GM20000 (cell line): ENCODE data around the gene ATG14.
A peak's percentile ranks its signal among the peaks of the same experiment; 100 is the strongest.

Experiments used
- DNase-seq: peaks from one replicate; pipeline ENCODE4 v3.0.0; 2012; ENCODE audit warnings: low spot score
- TF ChIP-seq, protein P1 (sequence below): IDR thresholded peaks from 2 replicates; pipeline ENCODE4 v1.5.1; 2012; ENCODE audit warnings: mild to moderate bottlenecking, control low read depth; ENCODE audit errors: extremely low read depth, missing control alignments

ATG14 gene

DNA sequence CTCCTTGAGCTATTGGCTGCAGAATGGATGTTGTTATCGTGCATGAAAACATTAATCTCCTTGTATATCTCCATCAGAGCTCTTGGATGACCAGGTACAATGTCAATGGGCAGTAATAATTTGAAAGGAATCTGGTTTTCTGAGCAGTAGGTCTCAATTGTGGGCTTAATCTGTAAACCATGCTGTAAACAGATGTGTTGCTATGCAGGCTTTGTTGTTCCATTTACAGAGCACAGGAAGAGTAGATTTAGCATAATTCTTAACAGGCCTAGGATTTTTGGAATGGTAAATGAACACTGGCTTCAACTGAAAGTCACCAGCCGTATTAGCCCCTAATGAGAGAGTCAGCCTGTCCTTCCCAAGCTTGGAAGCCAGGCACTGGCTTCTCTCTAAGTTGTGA lies 50.4 kb downstream of the ATG14 start:
- TF ChIP-seq, protein P1, sequence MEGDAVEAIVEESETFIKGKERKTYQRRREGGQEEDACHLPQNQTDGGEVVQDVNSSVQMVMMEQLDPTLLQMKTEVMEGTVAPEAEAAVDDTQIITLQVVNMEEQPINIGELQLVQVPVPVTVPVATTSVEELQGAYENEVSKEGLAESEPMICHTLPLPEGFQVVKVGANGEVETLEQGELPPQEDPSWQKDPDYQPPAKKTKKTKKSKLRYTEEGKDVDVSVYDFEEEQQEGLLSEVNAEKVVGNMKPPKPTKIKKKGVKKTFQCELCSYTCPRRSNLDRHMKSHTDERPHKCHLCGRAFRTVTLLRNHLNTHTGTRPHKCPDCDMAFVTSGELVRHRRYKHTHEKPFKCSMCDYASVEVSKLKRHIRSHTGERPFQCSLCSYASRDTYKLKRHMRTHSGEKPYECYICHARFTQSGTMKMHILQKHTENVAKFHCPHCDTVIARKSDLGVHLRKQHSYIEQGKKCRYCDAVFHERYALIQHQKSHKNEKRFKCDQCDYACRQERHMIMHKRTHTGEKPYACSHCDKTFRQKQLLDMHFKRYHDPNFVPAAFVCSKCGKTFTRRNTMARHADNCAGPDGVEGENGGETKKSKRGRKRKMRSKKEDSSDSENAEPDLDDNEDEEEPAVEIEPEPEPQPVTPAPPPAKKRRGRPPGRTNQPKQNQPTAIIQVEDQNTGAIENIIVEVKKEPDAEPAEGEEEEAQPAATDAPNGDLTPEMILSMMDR, result no peak
- DNase-seq, result no peak

DNA sequence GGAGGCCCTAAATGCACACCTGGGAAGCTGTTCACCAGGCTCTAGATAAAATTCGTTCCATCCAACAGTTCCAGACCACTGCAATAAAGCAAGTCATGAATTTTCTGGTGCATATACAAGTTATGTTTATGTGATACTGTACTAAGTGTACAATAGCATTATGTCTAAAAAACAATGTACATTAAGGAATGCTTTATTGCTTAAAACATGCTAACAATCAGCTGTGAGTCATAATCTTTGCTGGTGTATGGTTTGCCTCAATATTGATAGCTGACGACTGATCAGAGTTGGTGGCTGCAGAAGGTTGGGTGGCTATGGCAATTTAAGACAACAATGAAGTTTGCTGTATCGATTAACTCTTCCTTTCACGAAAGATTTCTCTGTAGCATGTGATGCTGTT lies 52.3 kb downstream of the ATG14 start:
- DNase-seq, result no peak
- TF ChIP-seq, protein P1, result no peak

DNA sequence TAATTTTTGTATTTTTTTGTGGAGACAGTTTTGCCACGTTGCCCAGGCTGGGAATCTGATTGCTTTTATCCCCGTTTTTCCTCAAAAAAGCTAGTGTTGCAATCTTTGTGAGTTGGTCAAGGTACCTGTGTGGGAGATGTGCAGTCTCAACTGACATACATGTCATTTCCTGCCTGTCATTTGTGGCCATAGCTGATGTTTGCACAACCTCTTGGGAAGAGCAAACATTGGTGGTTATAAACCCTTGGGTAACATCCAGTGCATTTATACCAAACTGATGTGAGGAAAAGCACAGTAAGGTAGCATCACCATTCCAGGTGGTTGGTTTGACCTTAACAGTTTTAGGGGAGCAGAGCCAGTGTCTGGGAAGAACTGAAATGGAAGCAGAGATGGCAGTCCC lies 54.7 kb downstream of the ATG14 start:
- TF ChIP-seq, protein P1, result no peak
- DNase-seq, result no peak

DNA sequence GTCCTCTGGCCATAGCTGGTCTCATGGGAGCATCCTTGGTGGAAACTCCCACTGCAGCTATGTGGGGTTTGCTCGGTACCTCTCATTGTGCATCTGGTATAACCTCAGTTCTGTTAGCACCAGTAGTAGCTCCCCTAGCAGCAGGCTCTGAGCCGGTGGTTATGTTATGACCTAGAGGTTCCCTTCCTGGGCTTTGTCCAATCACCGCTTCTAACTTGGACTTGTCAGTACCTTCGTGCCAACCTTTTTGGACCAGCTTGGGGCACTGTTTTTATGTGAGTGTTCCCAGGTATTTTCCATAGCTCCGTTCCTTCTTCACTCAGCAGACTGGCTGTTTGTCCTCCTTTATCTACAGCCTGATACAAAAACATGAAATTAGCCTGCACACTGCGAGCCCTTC lies 55.7 kb downstream of the ATG14 start:
- TF ChIP-seq, protein P1, result no peak
- no peak for DNase-seq

DNA sequence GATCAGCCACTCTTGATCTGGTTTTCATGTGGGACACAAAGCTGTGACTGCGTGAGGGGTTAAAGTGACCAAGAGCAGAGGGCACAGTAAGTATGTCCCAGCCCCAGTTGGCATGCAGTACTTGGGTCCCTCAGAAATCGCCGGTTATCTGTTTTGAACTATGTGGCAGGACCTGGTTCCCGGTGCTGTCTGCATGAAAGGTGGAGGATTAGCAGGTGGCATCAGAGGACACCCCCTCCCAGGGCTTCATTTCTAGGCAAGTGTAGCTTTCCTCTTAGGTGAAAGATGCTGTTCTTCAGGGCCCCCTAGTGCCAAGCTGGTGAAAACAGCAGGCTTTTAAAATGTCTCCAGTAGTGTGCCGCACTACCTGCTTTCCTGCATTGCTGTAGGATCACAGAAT lies 57.1 kb downstream of the ATG14 start:
- DNase-seq, result peak; percentile 69
- TF ChIP-seq, protein P1, result peak; percentile 58

DNA sequence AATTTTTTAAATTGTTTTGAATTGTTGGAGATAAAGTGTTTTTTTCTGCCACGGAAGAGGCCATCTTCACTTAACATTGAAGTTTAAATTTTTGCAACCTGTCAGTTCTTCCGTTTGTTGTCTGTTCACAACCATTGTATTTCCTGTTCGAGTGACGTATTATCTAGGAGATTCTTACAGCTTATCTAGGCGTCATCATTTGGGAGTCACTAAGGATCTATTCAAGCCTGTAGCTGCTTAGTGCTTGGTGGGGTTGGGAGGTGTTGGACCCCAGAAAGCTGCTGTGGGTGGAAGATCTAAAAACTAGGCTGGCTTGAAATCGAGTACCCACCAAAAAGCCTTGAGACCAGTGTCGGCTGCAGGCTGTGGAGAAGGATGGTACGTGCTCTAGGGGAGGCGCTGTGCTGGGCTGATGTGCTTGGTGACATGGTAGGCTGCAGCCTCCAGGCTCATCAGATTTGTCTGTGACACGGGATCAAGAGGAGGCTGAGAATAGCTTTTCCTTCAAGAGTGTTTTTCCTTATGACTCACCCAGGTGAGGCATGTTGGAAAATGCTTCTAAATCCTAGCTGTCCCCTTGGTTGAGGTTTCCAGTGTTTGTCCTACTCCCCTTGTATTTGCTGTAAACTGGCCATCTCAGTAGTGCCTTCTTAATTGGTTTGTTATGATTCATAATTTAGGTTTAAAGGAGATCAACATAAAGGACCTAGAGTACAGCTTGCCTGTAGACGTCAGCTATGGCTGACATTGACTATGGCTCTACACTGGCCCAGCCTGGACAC lies 57.8 kb downstream of the ATG14 start:
- TF ChIP-seq, protein P1, result no peak
- DNase-seq, result no peak

DNA sequence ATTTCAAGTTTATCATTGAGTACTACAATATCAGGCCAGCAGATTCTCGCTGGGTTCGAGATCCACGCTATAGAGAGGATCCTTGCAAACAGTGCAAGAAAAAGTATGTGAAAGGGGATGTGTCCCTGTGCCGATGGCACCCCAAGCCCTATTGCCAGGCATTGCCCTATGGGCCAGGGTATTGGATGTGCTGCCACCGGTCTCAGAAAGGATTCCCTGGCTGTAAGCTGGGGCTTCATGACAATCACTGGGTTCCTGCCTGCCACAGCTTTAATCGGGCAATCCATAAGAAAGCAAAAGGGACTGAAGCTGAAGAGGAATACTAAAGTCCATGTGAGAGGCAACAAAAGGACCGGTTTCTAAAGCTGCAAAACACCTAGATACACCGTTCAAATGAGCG lies 59.4 kb downstream of the ATG14 start:
- DNase-seq, result no peak
- TF ChIP-seq, protein P1, result no peak
